HEK293T (cell line): ENCODE measurements around the gene DEDD2.

ENCODE experiments used
- CTCF ChIA-PET: fragments of 350-600 bp; formaldehyde crosslinking; extraction: SDS; loops from one replicate; lab custom pipeline; 2021; ENCODE audit warnings: antibody characterized with exemption, inconsistent platforms; lab: Yijun Ruan, JAX
- POLR2A ChIA-PET: fragments of 350-600 bp; formaldehyde crosslinking; extraction: SDS; loops from one replicate; lab custom pipeline; 2020; ENCODE audit warnings: antibody characterized with exemption, inconsistent platforms; lab: Yijun Ruan, JAX
- DNase-seq: peaks from one replicate; pipeline ENCODE4 v3.0.0; 2012; ENCODE audit warnings: mixed read lengths; ENCODE audit errors: extremely low spot score
- ARNT ChIP-seq: fragments of 450-650 bp; IDR thresholded peaks from 2 replicates; pipeline ENCODE4 v1.6.1; 2017; ENCODE audit warnings: mild to moderate bottlenecking
- BHLHE40 ChIP-seq: fragments of 450-650 bp; IDR thresholded peaks from 2 replicates; pipeline ENCODE4 v1.6.1; 2016; ENCODE audit warnings: mild to moderate bottlenecking, moderate library complexity, borderline replicate concordance
- CTBP1 ChIP-seq: fragments of 450-650 bp; IDR thresholded peaks from 2 replicates; pipeline ENCODE4 v1.6.1; 2016; ENCODE audit warnings: borderline replicate concordance
- ELF4 ChIP-seq: fragments of 450-650 bp; IDR thresholded peaks from 2 replicates; pipeline ENCODE4 v1.6.1; 2017; ENCODE audit warnings: antibody characterized with exemption
- FOXA1 ChIP-seq: fragments of 450-650 bp; IDR thresholded peaks from 2 replicates; pipeline ENCODE4 v1.6.1; 2016; ENCODE audit warnings: mild to moderate bottlenecking
- FOXK2 ChIP-seq: fragments of 450-650 bp; IDR thresholded peaks from 2 replicates; pipeline ENCODE4 v1.6.1; 2016; ENCODE audit warnings: mild to moderate bottlenecking
- FOXM1 ChIP-seq: fragments of 450-650 bp; IDR thresholded peaks from 2 replicates; pipeline ENCODE4 v1.6.1; 2017; ENCODE audit warnings: mild to moderate bottlenecking, borderline replicate concordance
- HDGF ChIP-seq: fragments of 450-650 bp; IDR thresholded peaks from 2 replicates; pipeline ENCODE4 v1.6.1; 2017; ENCODE audit warnings: antibody characterized with exemption, borderline replicate concordance
- L3MBTL2 ChIP-seq: fragments of 450-650 bp; conservative IDR thresholded peaks from 2 replicates; pipeline ENCODE4 v1.6.1; 2016; ENCODE audit warnings: mild to moderate bottlenecking
- LEF1 ChIP-seq: fragments of 450-650 bp; IDR thresholded peaks from 2 replicates; pipeline ENCODE4 v1.6.1; 2017; ENCODE audit warnings: mild to moderate bottlenecking, borderline replicate concordance
- NFRKB ChIP-seq: fragments of 450-650 bp; IDR thresholded peaks from 2 replicates; pipeline ENCODE4 v1.6.1; 2016; ENCODE audit warnings: mild to moderate bottlenecking, moderate library complexity
- SP1 ChIP-seq: fragments of 450-650 bp; IDR thresholded peaks from 2 replicates; pipeline ENCODE4 v1.6.1; 2017
- SUZ12 ChIP-seq: fragments of 450-650 bp; IDR thresholded peaks from 2 replicates; pipeline ENCODE4 v1.6.1; 2016; ENCODE audit warnings: mild to moderate bottlenecking
- TARDBP ChIP-seq: fragments of 450-650 bp; IDR thresholded peaks from 2 replicates; pipeline ENCODE4 v1.6.1; 2016
- ZNF384 ChIP-seq: fragments of 450-650 bp; IDR thresholded peaks from 2 replicates; pipeline ENCODE4 v1.6.1; 2016
- TF ChIP-seq, protein P1 (sequence below): fragments of 450-650 bp; IDR thresholded peaks from 2 replicates; pipeline ENCODE4 v1.6.1; 2016

Gene DEDD2

GRCh38 chr19:42196011-42197001 lies 21.2 kb downstream of the DEDD2 start:
- POLR2A ChIA-PET, result no interaction called here
- CTCF ChIA-PET, result no interaction called here
- no peak for TF ChIP-seq FOXA1
- TF ChIP-seq ARNT, result no peak
- no peak for TF ChIP-seq BHLHE40
- no peak for TF ChIP-seq ZNF384
- DNase-seq, result no peak

DNA sequence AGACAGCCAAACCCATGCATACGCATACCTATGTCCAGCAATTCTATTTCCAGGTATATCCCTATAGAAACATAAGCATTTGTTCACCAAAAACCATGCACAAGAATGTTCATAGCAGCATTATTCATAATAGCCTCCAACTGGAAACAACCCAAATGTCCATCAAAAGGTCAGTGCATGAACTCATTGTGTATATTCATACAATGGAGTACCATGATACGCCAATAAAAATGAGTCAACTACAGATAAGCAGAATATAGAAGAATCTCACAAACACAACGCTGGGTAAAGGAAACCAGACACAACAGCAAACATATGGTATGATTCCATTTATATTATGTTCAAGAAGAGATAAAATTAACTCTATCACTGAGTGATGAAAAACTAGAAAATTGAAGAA lies 23.8 kb downstream of the DEDD2 start:
- TF ChIP-seq, protein P1, sequence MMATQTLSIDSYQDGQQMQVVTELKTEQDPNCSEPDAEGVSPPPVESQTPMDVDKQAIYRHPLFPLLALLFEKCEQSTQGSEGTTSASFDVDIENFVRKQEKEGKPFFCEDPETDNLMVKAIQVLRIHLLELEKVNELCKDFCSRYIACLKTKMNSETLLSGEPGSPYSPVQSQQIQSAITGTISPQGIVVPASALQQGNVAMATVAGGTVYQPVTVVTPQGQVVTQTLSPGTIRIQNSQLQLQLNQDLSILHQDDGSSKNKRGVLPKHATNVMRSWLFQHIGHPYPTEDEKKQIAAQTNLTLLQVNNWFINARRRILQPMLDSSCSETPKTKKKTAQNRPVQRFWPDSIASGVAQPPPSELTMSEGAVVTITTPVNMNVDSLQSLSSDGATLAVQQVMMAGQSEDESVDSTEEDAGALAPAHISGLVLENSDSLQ, result no peak
- no peak for TF ChIP-seq FOXK2
- no peak for TF ChIP-seq TARDBP
- TF ChIP-seq CTBP1, result no peak
- TF ChIP-seq FOXM1, result no peak
- no peak for TF ChIP-seq FOXA1
- no peak for TF ChIP-seq LEF1
- no peak for TF ChIP-seq ELF4
- TF ChIP-seq NFRKB, result no peak
- no peak for TF ChIP-seq BHLHE40
- no peak for TF ChIP-seq HDGF
- no peak for TF ChIP-seq SP1
- TF ChIP-seq SUZ12, result no peak
- no peak for TF ChIP-seq L3MBTL2
- no peak for TF ChIP-seq ZNF384
- TF ChIP-seq ARNT, result no peak
- DNase-seq, result no peak
- ChIA-PET POLR2A (no interaction called here), CTCF (no interaction called here)

DNA sequence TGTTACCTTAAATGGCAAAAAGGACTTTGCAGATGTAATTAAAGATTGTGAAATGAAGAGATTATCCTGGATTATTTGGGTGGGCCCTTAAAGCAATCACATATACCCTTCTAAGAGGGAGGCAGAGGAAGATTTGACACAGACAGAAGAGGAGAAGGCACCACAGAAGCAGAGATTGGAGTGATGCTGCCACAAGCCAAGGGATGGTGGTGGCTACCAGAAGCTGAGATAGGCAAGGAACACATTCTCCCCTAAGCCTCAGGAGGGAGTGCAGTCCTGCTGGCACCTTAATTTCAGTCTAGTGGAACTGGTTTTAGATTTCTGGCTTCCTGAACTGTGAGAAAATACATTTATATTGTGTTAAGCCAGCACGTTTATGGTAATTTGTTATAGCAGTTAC lies 24.2 kb downstream of the DEDD2 start:
- CTCF ChIA-PET, result interaction anchor here (0.6 kb wide), 1 partner anchor 247 kb away, joined by 3 read pairs; no protein-coding TSS in a partner anchor
- DNase-seq, result no peak
- TF ChIP-seq SP1 (no peak), L3MBTL2 (no peak), CTBP1 (no peak), FOXK2 (no peak)
- POLR2A ChIA-PET, result no interaction called here

DNA sequence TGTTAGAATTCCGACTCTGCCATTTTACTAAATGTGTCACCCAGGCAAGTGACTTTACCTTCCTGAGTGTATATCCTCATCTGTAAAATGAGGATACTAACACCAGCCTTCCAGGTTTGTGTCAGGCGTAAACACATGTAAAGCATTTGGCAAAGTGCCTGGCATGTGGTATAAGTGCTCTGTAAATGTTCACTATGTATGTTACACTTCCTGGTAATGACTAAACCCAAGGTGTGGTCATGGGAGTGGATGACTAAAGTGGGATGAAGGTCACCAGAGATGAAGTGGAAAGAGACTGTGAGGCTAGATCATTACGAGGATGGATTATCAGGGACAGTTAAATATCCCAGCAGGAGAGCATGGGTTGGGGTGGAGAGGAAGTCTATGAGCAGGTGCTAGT lies 25.6 kb downstream of the DEDD2 start:
- POLR2A ChIA-PET, result no interaction called here
- CTCF ChIA-PET, result no interaction called here
- DNase-seq, result no peak
- TF ChIP-seq ARNT, result no peak
- TF ChIP-seq BHLHE40, result no peak
- TF ChIP-seq CTBP1, result no peak
- TF ChIP-seq TARDBP, result no peak
- TF ChIP-seq SUZ12, result no peak
- no peak for TF ChIP-seq HDGF
- no peak for TF ChIP-seq SP1
- TF ChIP-seq LEF1, result no peak
- TF ChIP-seq FOXA1, result no peak
- TF ChIP-seq, protein P1, result no peak
- no peak for TF ChIP-seq L3MBTL2

- ChIA-PET POLR2A (no interaction called here), CTCF (no interaction called here)
- DNase-seq, result no peak
- TF ChIP-seq SP1 (no peak), ZNF384 (no peak), FOXK2 (no peak), FOXM1 (no peak), NFRKB (no peak), TARDBP (no peak), BHLHE40 (no peak), L3MBTL2 (no peak), HDGF (no peak)
- TF ChIP-seq, protein P1, result no peak
These were observed 26.1 kb downstream of the DEDD2 start for GRCh38 chr19:42191330-42191729.

DNA sequence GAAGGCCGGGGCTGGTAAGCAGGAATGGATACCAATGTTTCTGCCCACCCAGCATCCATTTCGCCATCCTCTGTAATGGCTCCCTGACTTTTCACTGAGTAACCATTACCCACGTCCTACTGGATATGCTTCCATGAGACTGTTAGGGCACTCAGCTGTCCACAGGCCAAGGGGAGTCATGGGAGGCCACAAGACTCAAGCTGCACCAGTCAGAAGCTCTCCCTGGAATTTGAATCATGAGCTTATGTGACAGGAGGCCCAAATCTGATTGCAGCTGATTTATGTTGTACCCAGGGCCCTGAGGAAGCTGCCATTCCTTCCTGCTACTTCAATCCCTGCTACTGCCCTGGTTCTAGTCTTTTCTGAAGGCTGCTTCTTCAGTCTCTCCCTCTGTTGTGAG lies 28.3 kb downstream of the DEDD2 start:
- DNase-seq, result no peak
- TF ChIP-seq ELF4 (no peak), FOXA1 (no peak), NFRKB (no peak), L3MBTL2 (no peak), FOXK2 (no peak), HDGF (no peak), SUZ12 (no peak), CTBP1 (no peak), BHLHE40 (no peak), FOXM1 (no peak), LEF1 (no peak), ARNT (no peak), TARDBP (no peak), ZNF384 (no peak)
- TF ChIP-seq, protein P1, result no peak
- ChIA-PET POLR2A (no interaction called here), CTCF (no interaction called here)
